Rectal smooth muscle tissue (tissue), 1 donor: Measurements from ENCODE around the gene TRPV2.
A peak's percentile ranks its signal among the peaks of the same experiment; 100 is the strongest.

Experiments used
- H3K27ac ChIP-seq: one replicate; pipeline ENCODE4 v1.7.0; 2013; ENCODE audit warnings: low read depth, low read length, inconsistent platforms
- H3K27me3 ChIP-seq: one replicate; pipeline ENCODE4 v1.7.0; 2013; ENCODE audit warnings: low read length; ENCODE audit not compliant: control insufficient read depth, insufficient read depth
- H3K36me3 ChIP-seq: one replicate; pipeline ENCODE4 v1.7.0; 2013; ENCODE audit warnings: low read length; ENCODE audit not compliant: control insufficient read depth, insufficient read depth
- H3K4me1 ChIP-seq: one replicate; pipeline ENCODE4 v1.7.0; 2013; ENCODE audit warnings: low read length; ENCODE audit not compliant: control insufficient read depth, insufficient read depth
- H3K4me3 ChIP-seq: one replicate; pipeline ENCODE4 v1.7.0; 2013; ENCODE audit warnings: low read length
- H3K9ac ChIP-seq: one replicate; pipeline ENCODE4 v1.7.0; 2013; ENCODE audit warnings: low read length

The TRPV2 gene

DNA sequence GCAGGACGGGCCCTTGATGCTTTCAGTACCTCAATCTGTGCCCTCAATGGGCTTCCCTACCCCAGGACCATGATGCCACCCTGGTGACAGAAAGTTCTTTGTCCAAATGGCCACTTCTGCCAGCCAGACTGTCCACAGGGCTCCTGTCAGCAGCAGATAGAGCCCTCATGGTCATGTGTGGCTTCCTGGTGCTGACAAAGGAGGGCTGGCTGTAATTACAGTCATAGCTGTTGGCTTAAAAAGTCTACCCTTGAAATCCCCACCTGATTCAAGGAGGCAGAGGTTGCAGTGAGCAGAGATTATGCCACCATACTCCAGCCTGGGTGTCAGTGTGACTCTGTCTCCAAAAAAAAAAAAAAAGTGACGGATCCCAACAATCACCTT lies 3.3 kb downstream of the TRPV2 start:
- Histone ChIP-seq H3K4me1 (peaks cover 3% of the 10 kb centered on the region), H3K36me3 (peaks cover 9% of the 10 kb centered on the region), H3K9ac (no peak overlapping the region), H3K4me3 (no peak overlapping the region), H3K27me3 (no peaks in the 10 kb centered on the region), H3K27ac (no peak overlapping the region)

DNA sequence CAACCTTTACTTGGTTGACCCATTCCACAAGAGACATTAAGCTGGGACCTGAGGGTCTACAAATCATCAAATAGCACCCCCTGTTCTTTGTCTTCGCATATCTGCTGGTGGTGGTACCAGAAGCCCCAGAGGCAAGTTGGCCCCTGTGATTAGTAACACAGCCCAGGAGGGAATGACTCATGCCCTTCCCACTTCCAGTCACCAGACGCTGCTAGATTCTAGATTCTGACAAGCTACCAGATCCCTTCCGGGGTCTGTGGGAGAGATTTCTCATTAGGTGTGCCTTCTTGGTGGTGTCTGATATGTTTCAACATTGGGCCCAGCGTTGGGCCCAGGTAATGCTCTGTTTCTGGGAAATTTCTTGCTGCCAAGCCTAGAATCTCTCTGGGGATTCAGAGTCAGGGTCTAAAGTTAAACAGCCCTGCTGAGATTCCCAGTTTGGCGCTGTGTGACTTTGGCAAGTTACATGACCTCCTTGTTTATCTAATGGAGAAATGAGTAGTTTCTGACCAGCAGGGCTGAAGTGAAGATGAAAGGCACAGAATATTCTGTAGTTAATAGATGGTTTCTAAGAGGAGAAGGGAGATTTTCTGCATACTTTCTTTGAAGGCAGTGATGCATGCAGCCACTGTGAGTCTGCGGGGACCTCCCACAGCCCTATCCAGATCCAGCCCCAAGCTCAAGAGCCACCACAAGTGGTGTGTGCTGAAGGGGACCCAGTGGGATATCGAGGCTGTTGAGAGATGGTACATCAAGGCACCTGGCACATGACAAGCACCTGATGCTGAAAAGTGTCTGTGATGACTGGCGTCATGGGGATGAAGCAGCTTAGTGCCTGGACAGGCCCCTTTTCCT lies 3.9 kb downstream of the TRPV2 start:
- H3K4me3 ChIP-seq, result no peak overlapping the region
- H3K36me3 ChIP-seq, result peaks cover 9% of the 10 kb centered on the region
- no peaks in the 10 kb centered on the region for H3K27me3 ChIP-seq
- no peak overlapping the region for H3K9ac ChIP-seq
- H3K27ac ChIP-seq, result peak overlapping the region; percentile 67
- H3K4me1 ChIP-seq, result peaks cover 3% of the 10 kb centered on the region

DNA sequence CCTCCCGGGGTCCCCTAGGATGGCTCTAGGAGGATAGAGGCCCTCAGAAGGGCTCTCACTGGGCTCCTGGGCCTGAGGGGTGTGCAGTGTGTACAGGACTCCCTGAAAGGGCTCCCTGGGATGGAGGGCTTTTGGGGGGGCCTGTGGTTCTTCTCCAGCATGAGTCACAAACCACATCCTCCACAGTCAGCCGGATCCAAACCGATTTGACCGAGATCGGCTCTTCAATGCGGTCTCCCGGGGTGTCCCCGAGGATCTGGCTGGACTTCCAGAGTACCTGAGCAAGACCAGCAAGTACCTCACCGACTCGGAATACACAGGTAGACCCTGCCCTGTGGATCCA lies 4.5 kb downstream of the TRPV2 start:
- Histone ChIP-seq H3K36me3 (peaks cover 9% of the 10 kb centered on the region), H3K4me3 (no peak overlapping the region), H3K27me3 (no peaks in the 10 kb centered on the region), H3K4me1 (peaks cover 3% of the 10 kb centered on the region), H3K27ac (peak overlapping the region; percentile 67), H3K9ac (no peak overlapping the region)

DNA sequence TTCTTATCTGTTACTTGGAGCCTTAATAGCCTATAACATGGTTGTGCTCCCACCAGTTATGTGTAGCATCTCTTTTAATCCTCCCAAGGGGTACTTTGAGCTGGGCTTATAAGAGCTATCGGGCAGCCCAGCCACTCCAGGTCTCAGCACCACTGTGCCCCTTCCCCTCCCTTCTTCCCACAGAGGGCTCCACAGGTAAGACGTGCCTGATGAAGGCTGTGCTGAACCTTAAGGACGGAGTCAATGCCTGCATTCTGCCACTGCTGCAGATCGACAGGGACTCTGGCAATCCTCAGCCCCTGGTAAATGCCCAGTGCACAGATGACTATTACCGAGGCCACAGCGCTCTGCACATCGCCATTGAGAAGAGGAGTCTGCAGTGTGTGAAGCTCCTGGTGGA lies 7.0 kb downstream of the TRPV2 start:
- Histone ChIP-seq H3K9ac (no peak overlapping the region), H3K27ac (no peak overlapping the region), H3K27me3 (no peaks in the 10 kb centered on the region), H3K36me3 (peaks cover 9% of the 10 kb centered on the region), H3K4me1 (peaks cover 3% of the 10 kb centered on the region), H3K4me3 (no peak overlapping the region)

DNA sequence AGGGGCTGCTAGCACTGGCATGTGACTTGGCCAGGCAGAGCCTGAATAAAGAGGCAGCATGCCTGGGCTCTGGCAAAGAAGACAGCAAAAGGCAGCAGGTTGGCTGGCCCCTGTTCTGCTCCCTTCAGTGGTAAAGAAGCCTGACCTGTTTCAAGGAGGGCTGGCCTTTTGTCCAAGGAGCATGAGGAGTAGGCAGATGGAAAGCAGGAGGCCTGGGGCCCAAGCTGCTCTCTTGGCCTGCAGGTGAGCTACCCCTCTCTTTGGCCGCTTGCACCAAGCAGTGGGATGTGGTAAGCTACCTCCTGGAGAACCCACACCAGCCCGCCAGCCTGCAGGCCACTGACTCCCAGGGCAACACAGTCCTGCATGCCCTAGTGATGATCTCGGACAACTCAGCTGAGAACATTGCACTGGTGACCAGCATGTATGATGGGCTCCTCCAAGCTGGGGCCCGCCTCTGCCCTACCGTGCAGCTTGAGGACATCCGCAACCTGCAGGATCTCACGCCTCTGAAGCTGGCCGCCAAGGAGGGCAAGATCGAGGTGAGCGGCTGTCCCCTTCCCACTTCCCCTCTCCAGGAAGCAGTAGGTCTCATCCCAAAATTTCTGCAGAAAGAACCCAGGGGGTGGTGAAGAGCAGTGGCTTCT lies 8.0 kb downstream of the TRPV2 start:
- Histone ChIP-seq H3K27me3 (no peaks in the 10 kb centered on the region), H3K9ac (no peak overlapping the region), H3K27ac (no peak overlapping the region), H3K4me1 (peaks cover 3% of the 10 kb centered on the region), H3K4me3 (no peak overlapping the region), H3K36me3 (peaks cover 3% of the 10 kb centered on the region)

DNA sequence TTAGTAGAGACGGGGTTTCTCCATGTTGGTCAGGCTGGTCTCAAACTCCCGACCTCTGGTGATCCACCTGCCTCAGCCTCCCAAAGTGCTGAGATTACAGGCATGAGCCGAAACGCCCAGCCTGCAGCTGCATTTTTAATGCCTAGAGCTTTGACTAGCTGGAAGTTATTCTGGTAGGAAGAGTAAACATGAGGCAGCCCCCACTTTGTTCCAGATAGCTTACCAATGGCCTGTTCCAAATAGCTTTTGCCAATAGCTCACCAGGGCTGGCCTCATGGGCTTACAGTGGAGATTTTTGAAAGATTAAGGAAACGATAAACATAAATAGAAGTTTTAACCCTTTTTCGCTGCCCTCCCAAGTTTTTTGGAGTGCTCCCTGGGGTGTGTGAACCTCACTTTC lies 9.8 kb downstream of the TRPV2 start:
- no peak overlapping the region for H3K9ac ChIP-seq
- no peak overlapping the region for H3K27ac ChIP-seq
- no peaks in the 10 kb centered on the region for H3K4me1 ChIP-seq
- no peaks in the 10 kb centered on the region for H3K27me3 ChIP-seq
- peaks cover 2% of the 10 kb centered on the region for H3K36me3 ChIP-seq
- H3K4me3 ChIP-seq, result no peak overlapping the region

DNA sequence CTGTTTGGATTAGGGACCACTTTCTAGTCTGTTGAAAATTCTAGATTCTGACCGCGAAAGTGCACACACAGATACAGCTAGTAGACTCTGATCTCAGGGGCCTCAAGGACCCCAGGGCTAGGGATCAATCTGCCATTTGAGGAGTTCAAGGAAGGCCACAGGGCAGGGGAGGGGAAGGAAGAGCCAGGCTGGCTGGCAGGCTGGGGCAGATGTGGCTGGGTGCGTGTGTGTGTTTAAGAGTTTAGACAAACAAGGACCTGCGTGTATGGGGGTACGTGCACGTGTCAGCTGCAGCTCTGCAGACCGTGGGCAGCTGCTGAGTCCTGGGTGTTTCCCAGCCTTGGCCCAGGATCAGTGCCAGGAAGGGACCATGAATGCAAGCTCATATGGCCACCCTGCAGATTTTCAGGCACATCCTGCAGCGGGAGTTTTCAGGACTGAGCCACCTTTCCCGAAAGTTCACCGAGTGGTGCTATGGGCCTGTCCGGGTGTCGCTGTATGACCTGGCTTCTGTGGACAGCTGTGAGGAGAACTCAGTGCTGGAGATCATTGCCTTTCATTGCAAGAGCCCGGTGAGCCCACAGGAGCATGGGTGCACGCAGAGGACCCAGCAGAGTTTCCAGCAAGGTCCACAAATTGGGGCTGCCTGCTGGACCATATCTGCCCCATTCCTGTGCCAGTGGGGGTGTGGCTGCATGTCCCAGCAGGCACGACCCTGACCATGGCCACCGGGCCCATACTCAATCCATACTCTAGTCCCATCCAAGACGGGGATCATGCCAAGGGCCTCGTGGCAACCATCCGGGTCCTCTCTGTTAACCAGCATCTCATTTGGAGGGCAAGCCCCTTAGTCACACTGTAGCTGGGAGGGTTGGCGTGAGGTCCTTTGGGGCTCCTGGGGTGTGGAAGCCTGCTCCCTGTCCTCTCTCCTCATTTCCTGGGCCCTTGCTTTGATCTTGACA lies 10.6 kb downstream of the TRPV2 start:
- Histone ChIP-seq H3K4me3 (no peak overlapping the region), H3K9ac (no peak overlapping the region), H3K4me1 (no peaks in the 10 kb centered on the region), H3K36me3 (peaks cover 2% of the 10 kb centered on the region), H3K27ac (no peak overlapping the region), H3K27me3 (no peaks in the 10 kb centered on the region)

DNA sequence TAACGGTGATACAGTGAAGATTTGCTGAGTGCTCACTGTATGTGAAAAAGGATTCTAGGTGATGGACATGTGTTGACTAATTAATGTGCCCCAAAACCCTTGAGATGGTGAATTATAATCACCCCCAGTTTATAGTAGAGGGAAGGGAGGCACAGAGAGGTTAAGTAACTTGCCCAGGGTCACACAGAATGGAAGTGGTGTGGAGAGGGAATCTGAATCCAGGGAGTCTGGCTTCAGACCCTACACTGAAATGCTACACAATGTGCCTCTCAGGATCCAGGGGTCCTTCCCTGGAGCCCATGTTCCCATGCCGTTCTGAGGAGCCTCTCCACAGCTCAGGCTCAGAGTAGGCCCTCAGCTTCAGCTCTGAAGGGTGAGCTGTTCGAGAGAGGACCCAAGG lies 11.6 kb downstream of the TRPV2 start:
- no peak overlapping the region for H3K27ac ChIP-seq
- no peaks in the 10 kb centered on the region for H3K27me3 ChIP-seq
- peaks cover 2% of the 10 kb centered on the region for H3K36me3 ChIP-seq
- no peaks in the 10 kb centered on the region for H3K4me1 ChIP-seq
- H3K9ac ChIP-seq, result no peak overlapping the region
- H3K4me3 ChIP-seq, result no peak overlapping the region

DNA sequence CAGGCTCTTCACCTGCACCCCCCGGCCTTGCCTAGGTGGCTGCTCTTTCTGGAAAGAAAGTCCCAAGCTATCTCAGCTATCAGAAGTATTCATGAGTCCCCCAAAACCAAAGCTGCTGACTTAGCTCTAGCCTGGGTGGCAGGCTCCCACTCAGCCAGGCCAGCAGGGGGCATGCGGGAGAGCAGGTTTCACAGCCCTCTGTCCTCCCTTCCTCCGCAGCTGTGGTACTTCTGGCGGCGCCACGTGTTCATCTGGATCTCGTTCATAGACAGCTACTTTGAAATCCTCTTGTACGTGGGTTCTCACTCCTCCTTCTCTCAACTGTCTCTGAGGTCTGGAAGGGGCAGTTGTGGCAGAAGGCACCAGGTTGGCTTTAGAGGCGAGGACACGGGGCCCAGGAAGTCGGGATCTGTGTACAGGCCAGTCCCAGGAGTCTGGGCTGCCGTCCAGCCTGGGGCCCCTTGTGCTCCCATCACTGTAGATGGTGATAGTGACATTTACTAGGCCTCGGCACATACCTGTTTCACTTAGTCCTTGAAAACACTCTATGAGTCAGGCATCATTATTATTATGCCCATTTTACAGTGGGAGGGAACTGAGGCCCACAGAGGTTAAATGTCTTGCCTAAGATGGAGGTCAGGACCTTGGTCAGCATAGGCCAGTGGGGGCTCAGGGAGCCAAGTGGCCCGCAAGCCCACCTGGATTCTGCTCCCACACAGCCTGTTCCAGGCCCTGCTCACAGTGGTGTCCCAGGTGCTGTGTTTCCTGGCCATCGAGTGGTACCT lies 12.9 kb downstream of the TRPV2 start:
- no peaks in the 10 kb centered on the region for H3K27me3 ChIP-seq
- no peak overlapping the region for H3K9ac ChIP-seq
- no peak overlapping the region for H3K4me3 ChIP-seq
- H3K27ac ChIP-seq, result no peak overlapping the region
- no peaks in the 10 kb centered on the region for H3K4me1 ChIP-seq
- H3K36me3 ChIP-seq, result peaks cover 2% of the 10 kb centered on the region

DNA sequence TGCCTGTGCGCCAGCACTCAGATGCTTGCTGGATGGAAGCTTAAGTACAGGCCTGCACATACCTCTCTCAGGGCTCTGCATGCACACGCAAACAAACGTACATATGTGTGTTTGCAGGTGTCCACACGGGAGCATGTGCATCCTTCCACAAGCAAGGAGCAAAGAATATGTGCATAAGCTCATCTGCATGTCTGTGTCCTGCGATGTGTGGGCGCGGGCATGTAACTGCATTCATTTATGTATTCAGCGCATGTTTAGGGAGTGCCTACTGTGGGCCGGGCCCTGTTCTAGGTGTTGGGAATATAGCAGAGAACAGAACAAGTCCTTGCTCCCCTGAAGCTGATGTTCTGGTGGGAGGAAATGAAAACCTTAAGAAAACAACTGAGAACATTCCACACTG lies 13.7 kb downstream of the TRPV2 start:
- Histone ChIP-seq H3K27ac (no peak overlapping the region), H3K4me1 (no peaks in the 10 kb centered on the region), H3K36me3 (peaks cover 2% of the 10 kb centered on the region), H3K9ac (no peak overlapping the region), H3K4me3 (no peak overlapping the region), H3K27me3 (no peaks in the 10 kb centered on the region)

DNA sequence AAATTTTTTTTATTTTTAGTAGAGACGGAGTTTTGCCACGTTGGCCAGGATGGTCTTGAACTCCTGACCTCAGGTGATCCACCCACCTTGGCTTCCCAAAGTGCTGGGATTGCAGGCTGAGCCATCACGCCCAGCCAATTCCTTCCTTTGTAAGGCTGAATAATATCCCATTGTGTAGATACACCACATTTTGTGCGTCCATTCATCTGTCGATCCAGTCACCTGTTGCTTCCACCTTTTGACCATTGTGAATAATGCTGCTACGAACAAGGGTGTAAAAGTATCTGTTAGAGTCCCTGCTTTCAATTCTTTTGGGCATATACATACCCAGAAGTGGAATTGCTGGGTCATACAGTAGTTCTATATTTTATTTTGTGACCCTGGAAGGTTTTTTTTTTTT lies 15.3 kb downstream of the TRPV2 start:
- Histone ChIP-seq H3K27ac (no peak overlapping the region), H3K4me1 (no peaks in the 10 kb centered on the region), H3K9ac (no peak overlapping the region), H3K4me3 (no peak overlapping the region), H3K27me3 (no peaks in the 10 kb centered on the region), H3K36me3 (peaks cover 2% of the 10 kb centered on the region)

DNA sequence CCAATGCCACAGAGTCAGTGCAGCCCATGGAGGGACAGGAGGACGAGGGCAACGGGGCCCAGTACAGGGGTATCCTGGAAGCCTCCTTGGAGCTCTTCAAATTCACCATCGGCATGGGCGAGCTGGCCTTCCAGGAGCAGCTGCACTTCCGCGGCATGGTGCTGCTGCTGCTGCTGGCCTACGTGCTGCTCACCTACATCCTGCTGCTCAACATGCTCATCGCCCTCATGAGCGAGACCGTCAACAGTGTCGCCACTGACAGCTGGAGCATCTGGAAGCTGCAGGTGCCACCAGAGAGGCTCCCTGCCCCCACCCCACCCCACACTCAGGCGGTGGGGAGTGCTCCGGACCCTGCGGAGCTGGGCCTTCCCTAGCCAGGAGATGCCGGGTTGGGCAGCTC lies 16.6 kb downstream of the TRPV2 start:
- Histone ChIP-seq H3K9ac (no peak overlapping the region), H3K4me3 (no peak overlapping the region), H3K36me3 (peaks cover 2% of the 10 kb centered on the region), H3K27ac (no peak overlapping the region), H3K27me3 (no peaks in the 10 kb centered on the region), H3K4me1 (no peaks in the 10 kb centered on the region)
